ENCODE results near the gene KIF5B.
A peak's percentile ranks its signal among the peaks of the same experiment; 100 is the strongest.
"Not testable (repeated sequence)": the region's sequence is repeated elsewhere in the genome, so short reads cannot be mapped to it uniquely, and the experiment has no call there.

KIF5B gene

GRCh38 chr10:32005050-32005449 lies 51.2 kb downstream of the KIF5B start:
- DNase-seq, result peak; percentile 75

GRCh38 chr10:32004161-32004591 lies 52.0 kb downstream of the KIF5B start:
- peak; percentile 25 for DNase-seq

GRCh38 chr10:32002531-32002930 lies 53.7 kb downstream of the KIF5B start:
- no peak for DNase-seq

DNA sequence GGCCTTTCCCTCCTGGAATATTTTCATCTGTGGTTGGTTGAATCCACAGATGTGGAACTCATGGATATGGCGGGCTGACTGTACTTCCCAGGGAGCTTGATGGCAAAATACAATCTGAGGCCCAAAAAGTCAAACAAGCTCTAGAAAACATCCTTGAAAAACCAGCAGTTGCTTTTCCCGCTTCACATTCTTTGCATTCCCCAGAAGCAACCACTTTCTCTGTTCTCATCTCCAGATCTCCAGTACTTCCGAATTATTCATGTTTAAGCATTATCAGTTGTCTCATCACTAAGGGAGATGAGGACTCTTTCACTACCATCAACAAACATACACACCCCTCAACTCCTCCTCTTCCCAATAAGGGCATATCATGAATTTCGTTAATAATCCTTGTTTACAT lies 55.3 kb downstream of the KIF5B start:
- DNase-seq, result no peak

DNA sequence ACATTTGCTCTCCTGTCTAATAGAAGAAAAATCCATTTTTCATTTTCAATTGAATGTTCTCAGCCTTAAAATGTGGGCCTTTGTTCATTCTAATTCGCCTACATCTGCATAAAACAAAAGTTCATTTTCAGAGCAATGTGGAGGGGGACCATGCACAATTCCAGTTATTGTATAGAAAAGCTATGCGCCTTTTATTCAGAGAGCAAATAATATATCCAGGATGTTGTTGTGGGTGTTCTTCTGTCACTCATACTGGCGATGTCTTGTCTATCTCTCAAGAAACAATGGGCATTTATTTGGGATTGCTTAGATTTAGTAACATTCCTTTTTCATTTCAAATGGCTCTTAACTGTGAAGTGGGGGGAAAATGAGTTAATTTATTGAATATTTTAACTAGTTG lies 56.4 kb downstream of the KIF5B start:
- DNase-seq, result no peak

GRCh38 chr10:31999070-31999660 lies 57.1 kb downstream of the KIF5B start:
- no peak for DNase-seq

GRCh38 chr10:31994926-31995325 lies 61.3 kb downstream of the KIF5B start:
- no peak for DNase-seq

DNA sequence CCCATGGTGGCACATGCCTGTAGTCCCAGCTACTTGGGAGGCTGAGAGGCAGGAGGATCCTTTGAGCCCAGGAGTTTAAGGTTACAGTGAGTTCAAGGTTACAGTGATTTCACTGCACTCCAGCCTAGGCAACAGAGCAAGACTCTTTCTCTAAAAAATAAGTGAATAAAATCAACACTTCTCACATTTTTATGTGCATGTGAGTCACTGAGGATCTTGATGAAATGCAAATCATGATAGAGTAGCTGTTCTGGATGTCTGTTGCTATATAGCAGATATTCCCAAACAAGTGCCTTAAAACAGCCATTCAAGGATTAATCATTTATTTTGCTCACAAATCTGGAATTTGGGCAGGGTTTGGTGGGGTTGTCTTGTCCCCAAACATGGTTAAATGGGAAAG lies 65.3 kb downstream of the KIF5B start:
- DNase-seq, result no peak

DNA sequence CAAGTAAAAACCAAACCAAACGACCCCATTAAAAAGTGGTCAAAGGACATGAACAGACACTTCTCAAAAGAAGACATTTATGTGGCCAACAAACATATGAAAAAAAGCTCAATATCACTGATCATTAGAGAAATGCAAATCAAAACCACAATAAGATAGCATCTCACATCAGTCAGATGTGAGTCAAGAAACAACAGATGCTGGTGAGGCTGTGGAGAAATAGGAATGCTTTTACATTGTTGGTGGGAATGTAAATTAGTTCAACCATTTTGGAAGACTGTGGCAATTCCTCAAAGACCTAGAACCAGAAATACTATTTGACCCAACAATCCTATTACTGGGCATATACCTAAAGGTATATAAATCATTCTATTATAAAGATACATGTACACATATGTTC lies 68.4 kb downstream of the KIF5B start:
- DNase-seq, result not testable (repeated sequence)

DNA sequence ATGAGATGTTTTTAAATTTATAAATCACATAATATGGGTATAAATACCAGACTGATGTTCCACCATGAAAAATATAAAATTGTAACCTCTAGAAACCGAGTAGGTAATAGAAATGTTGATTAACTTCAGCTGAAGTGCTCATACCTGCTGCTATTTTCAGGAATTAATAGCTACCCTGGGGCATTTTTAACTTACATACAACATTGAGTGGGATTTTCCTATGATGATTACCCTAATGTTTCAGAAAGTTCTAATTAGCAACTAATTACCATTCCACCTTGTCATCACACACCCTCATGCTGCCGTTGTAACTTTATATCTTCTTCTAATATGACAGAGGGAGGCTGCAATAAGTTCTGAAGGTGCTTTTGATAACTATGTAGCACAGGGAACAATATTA lies 74.1 kb downstream of the KIF5B start:
- DNase-seq, result no peak

DNA sequence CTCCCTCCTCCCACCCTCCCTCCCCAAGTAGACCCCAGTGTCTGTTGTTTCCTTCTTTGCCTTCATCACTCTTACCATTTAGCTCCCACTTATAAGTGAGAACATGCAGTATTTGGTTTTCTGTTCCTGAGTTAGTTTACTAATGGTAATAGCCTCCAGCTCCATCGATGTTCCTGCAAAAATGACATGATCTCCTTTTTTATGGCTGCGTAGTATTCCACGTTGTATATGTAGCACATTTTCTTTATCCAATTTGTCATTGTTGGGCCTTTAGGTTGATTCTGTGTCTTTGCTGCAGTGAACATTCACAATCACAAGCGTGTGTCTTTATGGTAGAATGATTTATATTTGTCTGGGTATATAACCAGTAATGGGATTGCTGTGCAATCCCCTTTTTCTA lies 75.8 kb downstream of the KIF5B start:
- no peak for DNase-seq

DNA sequence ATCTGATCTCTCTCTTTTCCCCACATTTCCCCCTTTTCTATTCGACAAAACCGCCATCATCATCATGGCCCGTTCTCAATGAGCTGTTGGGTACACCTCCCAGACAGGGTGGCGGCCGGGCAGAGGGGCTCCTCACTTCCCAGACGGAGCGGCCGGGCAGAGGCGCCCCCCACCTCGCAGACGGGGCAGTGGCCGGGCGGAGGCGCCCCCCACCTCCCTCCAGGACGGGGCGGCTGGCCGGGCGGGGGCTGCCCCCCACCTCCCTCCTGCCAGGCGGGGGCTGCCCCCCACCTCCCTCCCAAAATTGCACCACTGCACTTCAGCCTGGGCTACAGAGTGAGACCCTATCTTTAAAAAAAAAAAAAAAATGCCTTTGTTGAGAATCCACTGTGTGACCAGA lies 77.2 kb downstream of the KIF5B start:
- not testable (repeated sequence) for DNase-seq

- DNase-seq, result no peak
These were observed 78.1 kb downstream of the KIF5B start for GRCh38 chr10:31978156-31978483.

- DNase-seq, result no peak
These were observed 78.6 kb downstream of the KIF5B start for GRCh38 chr10:31977440-31978155.

GRCh38 chr10:31975157-31975765 lies 81.0 kb downstream of the KIF5B start:
- no peak for DNase-seq

DNA sequence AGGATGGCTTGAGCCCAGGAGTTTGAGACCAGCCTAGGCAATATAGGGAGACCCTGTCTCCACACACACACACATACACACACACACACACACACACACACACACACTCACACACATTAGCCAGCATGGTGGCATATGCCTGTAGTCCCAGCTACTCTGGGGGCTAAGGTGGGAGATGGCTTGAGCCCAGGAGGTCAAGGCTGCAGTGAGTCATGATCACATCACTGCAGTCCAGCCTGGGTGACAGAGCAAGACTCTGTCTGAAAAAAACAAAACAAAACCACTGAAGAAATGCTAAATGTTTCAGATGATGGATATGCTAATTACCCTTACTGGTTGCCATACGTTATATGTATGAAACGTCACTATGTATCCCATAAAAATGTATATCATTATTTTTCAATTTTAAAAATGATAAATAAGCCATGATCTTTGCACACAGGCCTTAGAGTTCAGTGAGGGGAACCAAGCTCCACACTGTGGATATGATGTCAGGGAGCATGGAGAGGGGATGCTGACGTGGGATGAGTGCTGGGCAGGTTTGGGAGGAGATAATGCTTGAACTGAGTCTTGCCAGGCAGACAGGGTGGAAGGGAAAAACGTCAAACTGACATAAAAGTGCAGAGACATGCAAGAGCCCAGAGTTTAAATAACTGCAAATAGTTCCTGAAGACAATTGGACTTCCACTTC lies 81.6 kb downstream of the KIF5B start:
- no peak for DNase-seq

GRCh38 chr10:31972519-31973041 lies 83.6 kb downstream of the KIF5B start:
- DNase-seq, result no peak

DNA sequence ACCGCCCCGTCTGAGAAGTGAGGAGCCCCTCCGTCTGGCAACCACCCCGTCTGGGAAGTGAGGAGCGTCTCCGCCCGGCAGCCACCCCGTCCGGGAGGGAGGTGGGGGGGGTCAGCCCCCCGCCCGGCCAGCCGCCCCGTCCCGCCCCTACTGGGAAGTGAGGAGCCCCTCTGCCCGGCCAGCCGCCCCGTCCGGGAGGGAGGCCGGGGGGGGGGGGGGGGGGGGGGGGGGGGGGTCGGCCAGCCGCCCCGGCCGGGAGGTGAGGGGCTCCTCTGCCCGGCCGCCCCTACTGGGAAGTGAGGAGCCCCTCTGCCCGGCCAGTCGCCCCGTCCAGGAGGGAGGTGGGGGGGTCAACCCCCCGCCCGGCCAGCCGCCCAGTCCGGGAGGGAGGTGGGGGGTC lies 86.4 kb downstream of the KIF5B start:
- not testable (repeated sequence) for DNase-seq

DNA sequence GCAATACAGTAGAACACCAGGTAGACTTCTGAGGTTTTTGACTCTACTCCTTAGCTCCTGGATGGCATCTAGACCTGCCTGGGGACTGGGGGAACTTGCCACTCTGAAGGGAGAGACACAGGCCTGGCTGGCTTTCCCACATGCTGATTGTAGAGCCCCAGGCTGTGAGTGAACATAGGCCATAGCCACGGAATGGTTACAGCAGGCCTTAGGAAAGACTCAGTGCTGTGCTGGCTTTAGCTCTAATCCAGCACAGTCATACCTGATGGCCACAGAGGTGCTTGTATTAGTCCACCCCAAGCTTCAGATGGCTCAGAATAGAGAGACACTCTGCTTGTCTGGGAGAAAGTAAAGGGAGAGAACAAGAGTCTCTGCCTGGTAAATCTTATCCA lies 92.6 kb downstream of the KIF5B start:
- DNase-seq, result no peak

DNA sequence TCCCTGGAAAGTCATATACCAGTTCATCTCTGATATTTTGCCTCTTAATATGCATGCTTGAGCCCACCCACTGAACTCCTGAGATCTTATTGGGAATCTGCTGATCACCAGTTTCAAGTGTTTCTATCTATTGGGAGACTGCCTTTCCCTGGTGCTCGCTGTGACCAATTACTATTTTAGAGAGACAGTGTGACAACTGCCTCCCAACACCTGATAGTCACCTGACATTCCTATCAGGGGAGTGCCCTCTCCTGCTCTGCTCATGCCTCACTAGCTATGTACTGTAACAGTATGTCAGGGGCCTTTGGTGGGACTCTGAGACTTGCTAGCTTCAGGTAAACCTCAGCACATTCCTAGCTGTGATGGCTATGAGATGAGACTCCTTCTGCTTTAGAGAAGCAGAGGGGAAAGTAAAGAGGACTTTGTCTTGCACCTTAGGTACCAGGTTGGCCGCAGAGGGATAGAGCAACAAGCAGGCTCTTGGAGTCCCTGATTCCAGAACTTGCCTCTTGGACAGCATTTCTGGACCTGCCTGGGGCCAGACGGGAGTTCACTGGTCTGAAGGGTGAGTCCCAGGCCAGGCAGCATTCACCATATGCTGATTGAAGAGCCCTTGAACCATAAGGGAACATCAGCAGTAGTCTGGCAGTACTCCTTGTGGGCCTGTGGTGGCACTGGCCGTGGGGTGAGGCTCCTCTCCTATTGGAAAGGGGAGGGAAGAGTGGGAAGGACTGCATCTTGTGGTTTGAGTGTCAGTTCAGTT lies 93.2 kb downstream of the KIF5B start:
- no peak for DNase-seq

GRCh38 chr10:31961277-31962074 lies 94.7 kb downstream of the KIF5B start:
- peak; percentile 24 for DNase-seq
